Measurements from ENCODE around the gene FAM50A. TPM values are rescaled to one million over a fixed set of nuclear protein-coding genes. Genes with fewer than 3 reads are reported as not detected.
"Not testable (repeated sequence)": the region's sequence is repeated elsewhere in the genome, so short reads cannot be mapped to it uniquely, and the experiment has no call there.

The FAM50A gene
- total RNA-seq, 4 donors from 2014 or later = 47.7 to 63.5 (median 56.7) TPM

- intact Hi-C loops (cut with DNase I) = loop anchor here (5.0 kb wide), 1 partner anchor 62 kb away; no protein-coding TSS in a partner anchor
- Histone ChIP-seq H3K9me3 (no peaks in the 10 kb centered on the region), H3K4me3 (peak overlapping the region; percentile 63 to 76 (median 66)), H3K27ac (replicated peaks in 1 of 4) (peak overlapping the region; percentile 90 to 98 (median 95)), H3K4me1 (peaks cover 7 to 32% (median 22%) of the 10 kb centered on the region in 4 donors), H3K36me3 (peaks cover 9 to 29% (median 24%) of the 10 kb centered on the region in 4 donors), H3K27me3 (peaks cover 0 to 4% (median 0%) of the 10 kb centered on the region in 4 donors)
- DNase-seq (ENCODE audit: extremely low spot score) = peak; percentile 95
- 37% methylated on average over 49 of the region's 49 CpGs for WGBS
- TF ChIP-seq POLR2AphosphoS5 (IDR thresholded peaks at IDR 0.05) (peak in 1 of 2 donors; percentile 71), EP300 (IDR thresholded peaks at IDR 0.05) (peak; percentile 16), POLR2A (IDR thresholded peaks at IDR 0.05; ENCODE audit: low read depth) (no peak), CTCF (IDR thresholded peaks at IDR 0.05) (peak; percentile 82 to 86 (median 82))
These were observed 45.0 kb upstream of the FAM50A start for GRCh38 chrX:154398668-154399526.

GRCh38 chrX:154399527-154400368 lies 44.2 kb upstream of the FAM50A start:
- no peak for TF ChIP-seq POLR2A (IDR thresholded peaks at IDR 0.05; ENCODE audit: low read depth)
- TF ChIP-seq EP300 (IDR thresholded peaks at IDR 0.05) = no peak
- TF ChIP-seq CTCF (IDR thresholded peaks at IDR 0.05) = no peak
- TF ChIP-seq POLR2AphosphoS5 (IDR thresholded peaks at IDR 0.05) = no peak
- Histone ChIP-seq H3K36me3 (peaks cover 9 to 30% (median 26%) of the 10 kb centered on the region in 4 donors), H3K4me1 (peaks cover 7 to 32% (median 22%) of the 10 kb centered on the region in 4 donors), H3K27me3 (peaks cover 0 to 4% (median 0%) of the 10 kb centered on the region in 4 donors), H3K9me3 (no peaks in the 10 kb centered on the region), H3K27ac (replicated peaks in 1 of 4) (peak overlapping the region; percentile 90 to 98 (median 95)), H3K4me3 (peak overlapping the region; percentile 63 to 76 (median 66))
- no peak for DNase-seq (ENCODE audit: extremely low spot score)
- intact Hi-C loops (cut with DNase I) = loop anchor here (5.0 kb wide), 2 partner anchors 62 to 133 kb away; no protein-coding TSS in a partner anchor
- 62% methylated on average over 13 of the region's 14 CpGs for WGBS

- not testable (repeated sequence) for DNase-seq (ENCODE audit: extremely low spot score)
- intact Hi-C loops (cut with DNase I) = loop anchor here (5.0 kb wide), 1 partner anchor 132 kb away; no protein-coding TSS in a partner anchor
- peak overlapping the region in 3 of 4 donors; percentile 63 to 76 (median 67) for H3K4me3 ChIP-seq
These were observed 43.5 kb upstream of the FAM50A start for GRCh38 chrX:154400369-154400817.

GRCh38 chrX:154401045-154401799 lies 42.7 kb upstream of the FAM50A start:
- H3K4me3 ChIP-seq = no peak overlapping the region
- peaks cover 9 to 30% (median 26%) of the 10 kb centered on the region in 4 donors for H3K36me3 ChIP-seq
- peaks cover 7 to 31% (median 22%) of the 10 kb centered on the region in 4 donors for H3K4me1 ChIP-seq
- H3K27me3 ChIP-seq = peaks cover 0 to 4% (median 0%) of the 10 kb centered on the region in 4 donors
- intact Hi-C loops (cut with DNase I) = loop anchor here (5.0 kb wide), 1 partner anchor 131 kb away; no protein-coding TSS in a partner anchor
- peak overlapping the region in 2 of 4 donors; percentile 9 to 10 for H3K27ac ChIP-seq (replicated peaks in 1 of 4)
- TF ChIP-seq POLR2AphosphoS5 (IDR thresholded peaks at IDR 0.05) = peak in 1 of 2 donors; percentile 46
- no peak for TF ChIP-seq EP300 (IDR thresholded peaks at IDR 0.05)
- 53% methylated on average over 6 of the region's 6 CpGs for WGBS
- DNase-seq (ENCODE audit: extremely low spot score) = no peak
- no peaks in the 10 kb centered on the region for H3K9me3 ChIP-seq

More at GRCh38 chrX:154400369-154400817, 43.5 kb upstream of the FAM50A start:
- 67% methylated on average over 3 of the region's 6 CpGs for WGBS
- peaks cover 9 to 30% (median 26%) of the 10 kb centered on the region in 4 donors for H3K36me3 ChIP-seq
- H3K27ac ChIP-seq (replicated peaks in 1 of 4) = peak overlapping the region in 3 of 4 donors; percentile 93 to 98 (median 97)
- not testable (repeated sequence) for H3K27me3 ChIP-seq, H3K9me3 ChIP-seq
- H3K4me1 ChIP-seq = peaks cover 7 to 32% (median 22%) of the 10 kb centered on the region in 4 donors

All from esophagus muscularis mucosa (tissue), 4 donors.